Memory B cell (primary cell): ENCODE measurements around the gene LIME1.

Experiments used
- ATAC-seq: fragments of 150-1000 bp; cut with Tn5 transposase; 2 replicates; pipeline ENCODE4 v1.10.0; 2021; ENCODE audit warnings: low read depth, mild to moderate bottlenecking, moderate library complexity
- DNase-seq, 2 donors: peaks; one replicate each; pipeline ENCODE4 v3.0.0; 2022; ENCODE audit warnings: low spot score in 2 of 2
- H3K27ac Mint-ChIP-seq: one replicate; pipeline ENCODE4 v1.8.0; 2022; ENCODE audit warnings: mild to moderate bottlenecking, moderate library complexity, mixed read lengths
- H3K27me3 Mint-ChIP-seq: one replicate; pipeline ENCODE4 v1.8.0; 2022; ENCODE audit warnings: mixed read lengths
- H3K36me3 Mint-ChIP-seq: one replicate; pipeline ENCODE4 v1.8.0; 2022; ENCODE audit warnings: mild to moderate bottlenecking, mixed read lengths
- H3K4me1 Mint-ChIP-seq: one replicate; pipeline ENCODE4 v1.8.0; 2022; ENCODE audit warnings: mixed read lengths
- H3K4me3 Mint-ChIP-seq: one replicate; pipeline ENCODE4 v1.8.0; 2022; ENCODE audit warnings: mild to moderate bottlenecking, moderate library complexity, mixed read lengths
- H3K9me3 Mint-ChIP-seq: one replicate; pipeline ENCODE4 v1.8.0; 2022; ENCODE audit warnings: mixed read lengths

The LIME1 gene

DNA sequence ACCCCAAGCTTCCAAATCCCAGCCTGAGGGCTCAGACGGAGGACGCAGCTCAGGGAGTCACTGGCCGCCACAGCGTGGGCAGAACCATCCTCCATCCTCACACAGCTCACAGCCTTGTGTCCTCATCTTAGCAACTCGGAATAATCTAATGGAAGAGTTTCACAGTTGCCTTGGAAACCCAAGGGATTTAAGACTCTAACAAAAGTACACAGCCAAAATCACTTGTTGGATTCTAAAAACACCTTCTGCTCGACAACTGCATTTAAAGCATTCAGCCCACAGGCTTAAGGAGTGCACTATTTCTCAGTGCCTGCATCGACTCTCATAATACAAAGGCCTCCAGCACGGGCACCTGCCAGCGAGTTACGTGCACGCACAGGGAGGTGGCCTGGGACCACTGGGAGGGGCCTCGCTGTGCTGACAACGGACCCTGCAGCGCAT, 49.2 kb downstream of the LIME1 start:
- Mint-ChIP-seq H3K36me3 (no peaks in the 10 kb centered on the region), H3K27ac (no peak overlapping the region), H3K27me3 (peaks cover 3% of the 10 kb centered on the region), H3K9me3 (no peaks in the 10 kb centered on the region), H3K4me3 (no peak overlapping the region), H3K4me1 (peaks cover 9% of the 10 kb centered on the region)
- no peak for DNase-seq
- ATAC-seq, result no peak

DNA sequence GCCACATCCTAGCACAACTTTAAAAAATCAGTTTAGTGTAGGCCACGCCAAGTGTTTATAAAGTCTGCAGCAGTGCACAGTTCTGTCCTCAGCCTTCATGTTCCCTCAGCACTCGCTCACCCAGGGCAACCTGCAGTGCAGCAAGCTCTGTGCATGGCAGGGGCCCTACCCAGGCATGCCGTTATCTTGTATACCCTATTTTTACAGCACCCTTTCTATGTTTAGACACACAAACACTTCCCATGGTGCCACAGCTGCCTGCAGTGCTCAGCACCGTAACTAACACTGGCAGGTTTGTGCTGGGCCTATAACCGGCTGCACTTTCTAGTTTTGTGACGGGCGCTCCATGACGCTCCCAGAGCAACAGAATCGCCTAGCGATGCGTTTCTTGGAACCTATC, 50.8 kb downstream of the LIME1 start:
- DNase-seq, result no peak
- no peaks in the 10 kb centered on the region for H3K9me3 Mint-ChIP-seq

DNA sequence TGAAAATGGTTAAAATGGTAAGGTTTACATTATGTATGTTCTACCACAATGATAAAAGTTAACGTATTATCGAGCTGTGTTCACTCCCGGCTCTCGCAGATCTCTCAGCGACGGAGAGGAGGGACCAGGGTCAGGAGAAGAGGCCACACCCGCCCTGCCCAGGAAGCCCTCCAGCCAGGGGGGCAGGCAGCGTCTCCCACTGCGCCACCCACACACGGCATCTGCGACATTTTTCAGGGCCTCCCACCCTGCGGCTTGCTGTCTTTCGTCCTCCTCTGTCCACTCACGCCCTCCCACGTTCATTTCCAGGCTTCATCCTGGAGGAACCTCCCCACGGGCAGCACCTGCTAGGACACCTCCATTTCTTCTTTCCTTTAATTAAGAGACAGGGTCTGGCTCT, 51.3 kb downstream of the LIME1 start:
- Mint-ChIP-seq H3K27ac (no peak overlapping the region), H3K27me3 (peaks cover 3% of the 10 kb centered on the region), H3K4me3 (no peak overlapping the region), H3K4me1 (peaks cover 4% of the 10 kb centered on the region), H3K9me3 (no peaks in the 10 kb centered on the region), H3K36me3 (no peaks in the 10 kb centered on the region)
- DNase-seq (no peak), ATAC-seq (no peak)

More for the DNA sequence above, 50.8 kb downstream of the LIME1 start:
- Mint-ChIP-seq H3K27me3 (peaks cover 3% of the 10 kb centered on the region), H3K4me3 (no peak overlapping the region), H3K36me3 (no peaks in the 10 kb centered on the region), H3K4me1 (peaks cover 4% of the 10 kb centered on the region), H3K27ac (no peak overlapping the region)
- no peak for ATAC-seq
